ENCODE measurements around the gene ZNF335.
"Not testable (repeated sequence)": the region's sequence is repeated elsewhere in the genome, so short reads cannot be mapped to it uniquely, and the experiment has no call there.

Gene ZNF335

GRCh38 chr20:45931680-45932079 lies 40.3 kb downstream of the ZNF335 start:
- not testable (repeated sequence) for DNase-seq

DNA sequence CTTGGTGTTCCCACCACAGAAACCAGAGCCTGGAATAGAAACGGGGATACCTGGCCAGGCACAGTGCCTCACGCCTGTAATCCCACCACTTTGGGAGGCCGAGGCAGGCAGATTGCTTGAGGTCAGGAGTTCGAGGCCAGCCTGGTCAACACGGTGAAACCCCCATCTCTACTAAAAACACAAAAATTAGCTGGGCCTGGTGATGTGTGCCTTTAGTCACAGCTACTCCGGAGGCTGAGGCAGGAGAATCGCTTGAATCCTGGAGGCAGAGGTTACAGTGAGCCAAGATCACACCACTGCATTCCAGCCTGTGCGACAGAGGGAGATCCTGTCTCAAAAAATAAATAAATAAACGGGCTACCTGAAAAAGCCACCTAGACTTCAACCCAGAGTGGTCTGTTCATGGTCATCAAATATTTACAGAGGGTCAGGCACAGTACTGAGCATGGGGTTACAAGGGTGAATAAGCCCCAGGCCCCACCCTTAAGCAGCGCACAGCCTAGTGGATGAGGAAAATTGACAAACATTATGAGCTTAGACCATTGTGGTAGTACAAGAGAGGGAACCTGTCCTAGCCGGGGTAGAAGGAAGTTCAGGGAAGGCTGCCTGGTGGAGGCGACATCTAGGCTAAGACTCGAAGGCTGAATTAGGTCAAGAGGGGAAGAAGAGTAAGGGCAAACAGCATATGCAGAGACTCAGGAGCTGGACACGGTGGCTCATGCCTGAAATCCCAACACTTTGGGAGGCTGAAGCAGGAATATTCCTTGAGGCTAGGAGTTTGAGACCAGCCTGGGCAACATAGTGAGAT lies 44.7 kb downstream of the ZNF335 start:
- DNase-seq: no peak

DNA sequence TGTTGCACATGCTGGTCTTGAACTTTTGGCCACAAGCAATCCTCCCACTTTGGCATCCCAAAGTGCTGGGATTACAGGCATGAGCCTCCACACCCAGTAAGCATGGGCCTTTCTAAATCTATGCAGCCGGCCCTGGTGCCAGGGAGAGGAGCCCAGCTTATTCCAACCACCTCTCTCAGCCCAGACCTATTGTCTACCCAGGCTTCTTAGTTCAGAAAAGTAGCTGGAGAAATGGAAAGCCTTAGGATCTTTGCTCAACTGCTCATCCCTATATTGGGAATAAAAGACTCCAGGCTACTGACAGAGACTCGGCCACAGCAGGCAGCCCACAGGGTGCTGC lies 45.3 kb downstream of the ZNF335 start:
- DNase-seq: no peak

DNA sequence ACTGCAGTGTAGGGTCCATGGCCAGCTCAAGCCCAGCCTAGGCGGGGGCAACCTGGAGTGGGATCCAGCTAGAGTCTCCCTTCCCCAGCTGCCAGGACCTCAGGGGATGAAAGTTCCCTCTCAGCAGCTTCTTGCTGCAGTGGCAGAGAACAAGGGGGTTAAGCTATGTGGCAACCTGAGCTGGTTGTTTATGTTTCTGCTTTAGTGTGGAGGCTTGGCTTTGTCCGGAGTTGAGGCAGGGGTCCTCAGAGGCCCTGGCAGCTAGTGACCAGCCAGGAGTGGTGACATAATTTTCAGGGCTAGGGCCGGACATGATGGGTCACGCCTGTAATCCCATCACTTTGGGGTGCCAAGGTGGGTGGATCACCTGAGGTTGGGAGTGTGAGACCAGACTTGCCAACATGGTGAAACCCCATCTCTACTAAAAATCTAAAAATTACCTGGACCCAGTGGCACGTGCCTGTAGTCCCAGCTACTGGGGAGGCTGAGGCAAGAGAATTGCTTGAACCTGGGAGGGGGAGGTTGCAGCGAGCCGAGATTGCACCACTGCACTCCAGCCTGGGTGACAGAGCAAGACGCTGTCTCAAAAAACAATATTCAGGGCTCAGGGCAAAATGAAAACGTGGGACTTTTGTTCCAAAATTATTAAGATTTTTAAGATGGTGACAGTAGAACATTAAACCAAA lies 46.0 kb downstream of the ZNF335 start:
- DNase-seq: no peak

DNA sequence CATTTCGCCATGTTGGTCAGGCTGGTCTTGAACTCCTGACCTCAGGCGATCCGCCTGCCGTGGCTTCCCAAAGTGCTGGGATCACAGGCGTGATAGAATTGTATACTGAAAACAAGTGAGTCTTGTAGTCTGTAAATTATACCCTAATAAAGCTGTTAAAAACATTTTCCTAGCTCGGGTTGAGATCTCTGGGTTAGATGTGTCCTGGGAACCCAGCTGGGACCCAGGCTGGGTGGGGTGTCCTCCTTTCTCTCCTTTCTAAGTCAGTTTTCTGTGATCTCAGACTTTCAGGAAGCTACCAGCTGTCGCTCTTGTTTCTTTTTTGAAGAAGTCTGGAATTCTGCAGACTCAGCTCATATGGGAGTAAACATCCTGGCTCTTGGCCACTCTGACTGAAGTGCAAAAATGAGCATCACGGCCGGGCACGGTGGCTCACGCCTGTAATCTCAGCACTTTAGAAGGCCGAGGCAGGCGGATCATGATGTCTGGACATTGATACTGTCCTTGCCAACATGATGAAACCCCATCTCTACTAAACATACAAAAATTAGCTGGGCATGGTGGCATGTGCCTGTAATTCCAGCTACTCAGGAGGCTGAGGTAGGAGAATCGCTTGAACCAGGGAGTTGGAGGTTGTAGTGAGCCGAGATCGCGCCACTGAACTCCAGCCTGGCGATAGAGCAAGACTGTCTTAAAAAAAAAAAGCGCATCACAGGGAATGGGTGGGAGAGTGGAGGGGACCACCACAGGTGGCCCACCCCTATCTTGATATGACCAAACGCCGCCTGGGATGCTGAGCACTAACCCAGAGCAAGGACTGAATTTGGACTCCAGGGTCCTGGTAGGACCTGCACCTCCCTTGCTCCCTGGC lies 47.4 kb downstream of the ZNF335 start:
- no peak for DNase-seq

DNA sequence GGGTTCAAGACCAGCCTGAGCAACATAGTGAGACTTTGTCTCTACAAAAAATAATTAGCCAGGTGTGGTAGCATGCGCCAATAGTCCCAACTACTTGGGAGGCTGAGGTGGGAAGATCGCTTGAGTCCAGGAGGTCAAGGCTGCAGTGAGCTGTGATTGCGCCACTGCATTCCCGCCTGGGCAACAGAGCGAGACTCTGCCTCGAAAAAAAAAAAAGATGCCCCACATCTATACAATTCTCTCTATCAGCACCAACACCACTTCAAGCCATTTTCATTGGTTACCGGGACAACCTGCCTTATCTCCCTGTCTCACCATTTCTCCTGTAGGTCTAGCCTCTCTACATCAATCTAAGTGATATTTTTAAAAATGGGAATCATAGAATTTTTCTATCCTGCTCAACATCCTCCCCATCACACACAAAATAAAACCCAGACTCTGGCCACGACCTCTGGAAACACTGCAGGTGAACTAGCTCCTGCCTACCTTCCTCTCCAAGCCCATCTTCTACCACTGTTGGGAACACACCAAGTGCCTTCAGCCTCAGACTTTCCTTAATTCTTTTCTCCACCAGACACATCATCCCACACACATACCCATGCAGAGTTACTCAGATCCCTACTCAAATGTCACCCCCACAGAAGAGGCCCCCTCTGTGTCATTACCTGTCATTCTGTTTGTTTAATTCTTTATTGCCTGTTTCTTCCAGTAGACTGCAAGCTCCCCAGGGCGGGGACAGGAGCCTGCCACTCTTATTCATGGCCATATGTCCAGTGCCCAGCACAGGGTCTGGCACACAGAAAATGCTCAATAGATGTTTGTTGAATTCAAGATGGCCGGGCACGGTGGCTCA lies 50.4 kb downstream of the ZNF335 start:
- no peak for DNase-seq

GRCh38 chr20:45920462-45921336 lies 51.3 kb downstream of the ZNF335 start:
- DNase-seq: no peak

DNA sequence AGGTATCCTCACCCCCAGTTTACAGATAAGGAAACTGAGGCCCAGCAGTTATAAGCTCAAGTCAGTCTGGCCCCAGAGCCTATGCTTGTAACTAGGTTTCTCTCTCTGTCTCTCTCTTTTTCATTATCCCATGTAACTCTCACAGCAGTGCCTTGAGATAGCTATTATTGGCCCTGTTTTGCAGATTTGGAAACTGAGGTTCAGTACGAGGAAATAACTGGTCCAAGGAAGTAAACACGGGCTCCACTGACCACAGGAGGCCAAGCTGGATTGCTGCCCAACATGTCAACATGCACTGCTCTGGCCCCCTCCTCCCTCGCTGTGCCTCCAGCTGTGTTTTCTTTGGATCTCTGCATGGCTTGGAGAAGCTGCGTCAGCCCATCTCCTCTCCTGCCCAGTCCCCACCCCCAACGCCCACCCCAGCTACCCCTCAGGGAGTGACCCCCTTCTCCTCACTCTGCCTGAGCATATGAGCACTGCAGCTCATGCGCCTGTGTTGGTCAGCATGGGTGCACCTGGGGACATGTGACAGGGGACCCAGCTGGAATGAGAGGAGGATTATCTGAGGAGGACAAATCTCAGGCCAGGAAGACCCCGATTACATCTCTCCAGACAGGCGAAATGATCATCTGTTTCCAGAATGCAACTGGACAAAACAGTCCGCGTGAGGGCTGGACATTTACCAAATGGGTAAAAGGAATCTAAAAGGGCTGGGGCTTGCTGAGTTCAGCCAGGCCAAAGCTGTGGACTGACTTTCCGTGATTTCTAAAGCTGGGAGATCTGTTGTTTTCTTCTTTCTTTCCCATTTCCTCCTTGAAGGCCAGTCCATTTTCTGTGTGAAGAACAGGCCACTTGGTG lies 52.2 kb downstream of the ZNF335 start:
- DNase-seq: no peak

DNA sequence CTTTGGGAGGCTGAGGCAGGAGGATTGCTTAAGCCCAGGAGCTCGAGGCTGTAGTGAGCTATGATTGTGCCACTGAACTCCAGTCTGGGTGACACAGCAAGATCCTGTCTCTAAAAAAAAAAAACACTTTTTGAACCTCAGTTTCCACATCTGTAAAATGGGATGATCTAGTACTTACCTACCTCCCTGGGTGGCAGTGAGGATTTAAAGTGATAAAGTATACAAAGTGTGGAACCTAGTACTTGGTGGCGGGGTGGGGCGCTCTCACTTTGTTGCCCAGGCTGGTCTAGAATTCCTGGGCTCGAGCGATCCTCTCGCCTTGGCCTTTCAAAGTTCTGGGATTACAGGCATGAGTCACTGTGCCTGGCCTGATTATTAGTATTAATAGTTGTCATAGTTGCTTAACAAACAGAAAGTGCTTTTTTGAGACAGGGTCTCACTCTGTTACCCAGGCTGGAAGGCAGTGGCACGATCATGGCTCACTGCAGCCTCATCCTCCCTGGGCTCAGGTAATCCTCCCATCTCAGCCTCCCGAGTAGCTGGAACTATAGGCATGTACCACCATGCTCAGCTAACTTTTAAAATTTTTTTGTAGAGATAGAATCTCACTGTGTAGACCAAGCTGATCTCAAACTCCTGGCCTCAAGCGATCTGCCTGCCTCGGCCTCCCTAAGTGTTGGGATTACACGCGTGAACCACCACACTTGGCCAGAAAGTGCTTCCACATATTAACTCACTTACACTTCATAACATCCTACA lies 53.0 kb downstream of the ZNF335 start:
- DNase-seq: no peak

- DNase-seq: no peak
These were observed 53.7 kb downstream of the ZNF335 start for GRCh38 chr20:45918182-45918737.

- DNase-seq: no peak
These were observed 54.2 kb downstream of the ZNF335 start for GRCh38 chr20:45917790-45918141.

GRCh38 chr20:45913116-45913515 lies 58.9 kb downstream of the ZNF335 start:
- DNase-seq: no peak

GRCh38 chr20:45912344-45912682 lies 59.7 kb downstream of the ZNF335 start:
- DNase-seq: no peak

DNA sequence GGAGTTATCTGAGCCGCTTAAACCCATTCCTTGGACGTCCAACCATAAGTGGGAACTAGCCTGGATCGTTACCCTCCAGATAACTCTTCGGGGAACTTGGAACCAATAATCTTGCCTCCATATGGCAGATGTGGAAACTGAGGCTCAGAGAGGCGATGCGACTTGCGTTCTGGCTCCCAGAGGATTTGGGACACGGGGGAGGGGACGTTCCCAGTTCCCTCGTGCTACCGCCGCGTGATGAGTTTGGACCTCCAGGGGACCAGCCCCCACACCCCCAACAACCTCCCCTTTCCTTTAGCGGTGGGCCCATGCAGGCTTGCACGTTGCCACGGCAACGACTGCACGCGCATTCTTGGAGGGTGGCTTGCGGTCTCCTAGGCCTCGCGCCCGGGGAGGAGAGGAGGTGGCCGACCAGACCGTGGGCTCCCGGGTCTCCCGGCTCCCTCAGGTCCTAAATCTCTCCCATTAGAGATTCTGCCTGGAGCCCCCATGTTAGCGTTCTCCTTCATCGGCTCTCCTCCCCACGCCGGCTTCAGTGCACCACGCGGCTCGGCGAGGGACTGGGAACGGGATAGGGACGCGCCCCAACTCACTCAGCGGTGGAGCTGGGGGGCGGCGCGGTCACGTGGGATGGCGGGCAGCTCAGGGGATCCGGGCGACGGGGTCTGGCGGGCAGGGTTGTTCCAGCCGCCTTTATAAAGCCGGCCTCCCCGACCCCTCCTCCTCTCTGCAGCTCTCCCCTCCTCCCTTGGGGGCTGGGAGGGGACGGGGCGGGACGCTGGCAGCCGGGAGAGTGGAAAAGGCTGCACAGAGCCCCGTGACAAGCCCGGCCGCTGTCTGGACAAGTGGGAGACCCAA lies 60.3 kb downstream of the ZNF335 start, which contains the start of gene PLTP:
Gene PLTP, minus strand, starts transcription at position 670 of the 858 bp plus-strand sequence. CDS start 703 bp downstream, outside the sequence.
- DNase-seq: no peak

DNA sequence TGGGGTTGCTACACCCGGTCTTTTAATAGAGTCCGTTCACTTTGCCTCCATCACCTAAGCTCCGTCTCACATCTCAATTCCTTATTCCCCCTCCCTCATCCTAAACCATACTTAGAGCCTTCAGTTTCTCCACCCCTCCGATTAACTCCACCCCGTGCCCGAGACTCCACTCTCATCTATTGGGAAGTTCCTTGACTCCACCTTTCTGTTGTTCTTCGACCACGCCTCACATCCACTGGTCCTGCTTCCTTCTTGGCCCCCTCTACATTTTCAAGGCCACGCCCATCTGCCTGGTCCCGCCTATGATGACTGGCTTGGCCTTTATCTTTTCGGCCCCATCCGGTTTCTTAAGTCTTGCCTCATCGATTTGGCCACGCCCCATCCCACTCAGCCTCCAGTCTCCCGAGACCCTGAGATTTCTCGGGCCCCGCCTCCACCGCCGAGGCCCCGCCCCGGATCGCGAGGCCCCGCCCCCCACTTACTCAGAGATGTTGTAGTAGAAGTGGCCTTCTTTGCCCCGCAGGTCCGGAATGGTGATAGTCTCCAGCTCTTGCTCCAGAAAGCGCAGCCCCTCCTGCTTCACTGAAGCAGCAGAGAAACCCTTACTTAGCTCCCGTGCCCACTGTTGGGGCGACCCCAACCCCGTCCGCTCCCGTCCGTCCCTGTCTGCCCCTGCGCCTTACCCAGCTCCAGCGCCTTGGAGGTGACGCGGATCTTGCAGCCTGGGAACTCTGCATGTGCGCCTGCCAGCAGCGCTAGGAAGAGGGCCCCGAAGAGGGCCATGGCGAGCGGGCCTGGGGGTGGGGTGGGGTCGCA lies 61.1 kb downstream of the ZNF335 start:
- DNase-seq: peak; percentile 68

DNA sequence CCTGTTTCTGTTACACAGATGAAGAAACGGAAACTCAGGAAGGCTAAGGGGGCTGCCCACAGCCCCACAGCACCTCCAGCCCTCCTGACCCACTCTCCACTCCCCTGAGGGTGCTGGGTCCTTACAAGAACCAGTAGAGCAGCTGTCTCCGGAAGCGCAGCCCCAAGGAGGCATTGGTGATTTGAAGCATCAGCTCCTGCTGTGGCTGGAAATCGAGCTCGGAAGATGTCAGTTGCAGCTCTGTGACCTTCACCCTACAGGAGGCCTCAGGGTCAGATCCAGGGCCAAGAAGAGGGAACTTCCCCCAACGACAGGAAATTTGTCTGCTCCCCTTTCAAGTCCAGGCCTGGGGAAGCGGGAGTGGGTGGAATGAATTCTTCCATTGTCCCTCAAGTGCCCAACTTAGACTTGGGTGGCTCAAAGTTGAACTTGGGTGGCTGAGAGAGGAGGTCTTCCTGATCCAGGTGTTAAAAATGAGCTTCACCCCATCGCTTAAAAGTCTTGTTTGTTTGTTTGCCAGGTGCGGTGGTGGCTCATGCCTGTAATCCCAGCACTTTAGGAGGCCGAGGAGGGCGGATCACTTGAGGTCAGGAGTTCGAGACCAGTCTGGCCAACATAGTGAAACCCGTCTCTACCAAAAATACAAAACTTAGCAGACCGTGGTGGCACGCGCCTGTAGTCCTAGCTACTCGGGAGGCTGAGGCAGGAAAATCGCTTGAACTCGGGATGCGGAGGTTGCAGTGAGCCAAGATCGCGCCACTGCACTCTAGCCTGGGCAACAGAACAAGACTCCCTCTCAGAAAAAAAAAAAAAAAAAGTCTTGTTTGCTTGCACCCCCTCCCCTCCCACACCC lies 62.0 kb downstream of the ZNF335 start:
- DNase-seq: no peak

Measured in activated CD4-positive, alpha-beta T cell treated with anti-CD3 and anti-CD28 coated beads for 1 hour (primary cell).